GM19035 (cell line): ENCODE results near the gene CCDC88B.
"Not testable (repeated sequence)": the region's sequence is repeated elsewhere in the genome, so short reads cannot be mapped to it uniquely, and the experiment has no call there.

ENCODE experiments used
- ATAC-seq: cut with Tn5 transposase; IDR thresholded peaks from one replicate; pipeline ENCODE4 v1.9.1; 2021; ENCODE audit not compliant: unreplicated experiment

The CCDC88B gene

GRCh38 chr11:64305075-64305690 is 34.8 kb upstream of the CCDC88B start, which contains the start of gene ESRRA:
Gene ESRRA, plus strand, starts transcription at chr11:64305524. Its CDS starts 1,656 bp downstream, at chr11:64307180.
- ATAC-seq = peak; percentile 70

DNA sequence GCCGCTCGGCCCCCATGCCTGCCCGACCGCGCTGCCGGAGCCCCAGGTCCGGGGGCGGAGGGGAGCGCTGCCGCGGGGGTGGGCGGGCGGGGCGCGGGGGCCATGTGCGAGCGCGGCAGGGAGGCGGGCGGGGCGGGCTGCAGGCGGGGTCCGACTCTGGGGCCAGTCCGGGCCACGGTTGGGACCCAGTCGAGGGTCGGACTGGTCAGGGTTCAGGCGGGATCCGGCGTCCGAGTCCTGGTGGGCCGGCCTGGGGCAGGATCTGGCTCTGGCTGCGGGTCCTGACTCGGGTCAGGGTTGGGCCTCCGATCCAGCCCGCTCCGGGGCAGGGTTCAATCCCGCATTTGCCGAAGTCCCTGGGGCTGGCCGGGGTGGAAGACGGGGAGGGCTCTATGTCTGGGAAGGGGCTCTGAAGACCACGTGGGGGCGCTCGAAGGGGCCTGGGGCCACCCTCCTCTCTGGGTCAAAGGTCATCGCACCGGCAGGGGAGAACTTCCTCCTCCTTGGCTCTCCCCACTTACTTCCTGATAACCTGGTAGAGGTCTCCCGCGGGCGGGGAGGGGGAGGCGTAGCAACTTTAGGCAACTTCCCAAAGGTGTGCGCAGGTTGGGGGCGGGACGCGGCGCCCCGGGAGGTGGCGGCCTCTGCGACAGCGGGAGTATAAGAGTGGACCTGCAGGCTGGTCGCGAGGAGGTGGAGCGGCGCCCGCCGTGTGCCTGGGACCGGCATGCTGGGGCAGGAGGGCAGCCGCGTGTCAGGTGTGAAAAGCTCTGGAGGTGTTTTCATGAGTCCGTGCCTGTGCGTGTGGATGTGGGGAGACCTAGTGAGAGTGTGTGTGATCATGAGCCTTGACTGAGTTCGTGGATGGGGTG is 34.1 kb upstream of the CCDC88B start:
- ATAC-seq = peak; percentile 25

DNA sequence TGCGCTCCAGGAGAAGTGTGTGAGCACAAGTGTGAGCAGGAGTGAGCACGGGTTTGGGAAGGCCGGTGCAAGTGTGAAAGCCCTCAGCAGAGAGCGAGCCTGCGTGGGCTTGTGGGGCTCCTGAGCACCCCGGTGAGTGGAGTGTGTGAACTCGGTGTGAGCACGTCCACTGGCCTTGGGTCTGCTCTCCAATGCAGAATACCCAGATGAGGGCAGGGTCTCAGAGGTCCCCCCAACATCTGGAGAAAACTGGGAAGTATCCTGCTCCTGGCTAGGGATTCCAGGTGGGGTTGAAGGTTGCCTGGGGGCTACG is 33.5 kb upstream of the CCDC88B start:
- ATAC-seq = no peak

DNA sequence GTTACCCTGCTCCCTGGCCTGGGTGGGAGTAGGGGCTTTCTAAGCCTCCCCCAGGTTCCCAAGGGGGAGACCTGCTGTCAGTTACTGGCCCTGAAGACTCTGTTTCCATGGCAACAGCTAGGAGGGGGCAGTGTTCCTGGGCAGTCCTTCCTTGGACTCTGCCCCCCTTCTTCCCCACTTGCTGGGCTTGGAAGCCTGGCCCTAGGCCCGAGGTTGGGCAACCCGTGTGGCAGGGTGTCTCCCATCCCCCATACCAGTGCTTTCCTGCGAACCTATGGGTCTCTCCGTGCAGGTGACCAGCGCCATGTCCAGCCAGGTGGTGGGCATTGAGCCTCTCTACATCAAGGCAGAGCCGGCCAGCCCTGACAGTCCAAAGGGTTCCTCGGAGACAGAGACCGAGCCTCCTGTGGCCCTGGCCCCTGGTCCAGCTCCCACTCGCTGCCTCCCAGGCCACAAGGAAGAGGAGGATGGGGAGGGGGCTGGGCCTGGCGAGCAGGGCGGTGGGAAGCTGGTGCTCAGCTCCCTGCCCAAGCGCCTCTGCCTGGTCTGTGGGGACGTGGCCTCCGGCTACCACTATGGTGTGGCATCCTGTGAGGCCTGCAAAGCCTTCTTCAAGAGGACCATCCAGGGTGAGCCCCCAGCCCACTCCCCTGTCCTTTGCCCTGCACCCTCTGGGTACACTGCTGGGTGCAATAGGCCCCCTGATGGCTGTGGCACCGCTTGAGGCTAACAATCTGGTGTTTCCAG is 33.0 kb upstream of the CCDC88B start:
- no peak for ATAC-seq

DNA sequence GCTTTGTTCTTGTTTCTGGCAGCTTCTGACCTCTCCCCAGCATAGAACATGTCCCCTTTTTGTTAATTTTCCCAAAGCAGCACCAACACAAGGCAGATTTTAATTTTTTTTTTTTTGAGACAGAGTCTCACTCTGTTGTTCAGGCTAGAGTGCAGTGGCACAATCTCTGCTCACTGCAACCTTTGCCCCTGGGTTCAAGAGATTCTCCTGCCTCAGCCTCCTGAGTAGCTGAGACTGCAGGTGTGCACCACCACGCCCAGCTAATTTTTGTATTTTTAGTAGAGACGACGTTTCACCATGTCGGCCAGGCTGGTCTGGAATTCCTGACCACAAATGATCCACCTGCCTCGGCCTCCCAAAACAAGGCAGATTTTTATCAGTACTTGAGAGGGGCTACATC is 32.2 kb upstream of the CCDC88B start:
- ATAC-seq = not testable (repeated sequence)

- ATAC-seq = no peak
Measured at GRCh38 chr11:64312947-64313346, 27.1 kb upstream of the CCDC88B start.

- ATAC-seq = no peak
Measured at GRCh38 chr11:64313491-64314145, 26.4 kb upstream of the CCDC88B start.

GRCh38 chr11:64314146-64314804 is 25.7 kb upstream of the CCDC88B start:
- ATAC-seq = no peak

DNA sequence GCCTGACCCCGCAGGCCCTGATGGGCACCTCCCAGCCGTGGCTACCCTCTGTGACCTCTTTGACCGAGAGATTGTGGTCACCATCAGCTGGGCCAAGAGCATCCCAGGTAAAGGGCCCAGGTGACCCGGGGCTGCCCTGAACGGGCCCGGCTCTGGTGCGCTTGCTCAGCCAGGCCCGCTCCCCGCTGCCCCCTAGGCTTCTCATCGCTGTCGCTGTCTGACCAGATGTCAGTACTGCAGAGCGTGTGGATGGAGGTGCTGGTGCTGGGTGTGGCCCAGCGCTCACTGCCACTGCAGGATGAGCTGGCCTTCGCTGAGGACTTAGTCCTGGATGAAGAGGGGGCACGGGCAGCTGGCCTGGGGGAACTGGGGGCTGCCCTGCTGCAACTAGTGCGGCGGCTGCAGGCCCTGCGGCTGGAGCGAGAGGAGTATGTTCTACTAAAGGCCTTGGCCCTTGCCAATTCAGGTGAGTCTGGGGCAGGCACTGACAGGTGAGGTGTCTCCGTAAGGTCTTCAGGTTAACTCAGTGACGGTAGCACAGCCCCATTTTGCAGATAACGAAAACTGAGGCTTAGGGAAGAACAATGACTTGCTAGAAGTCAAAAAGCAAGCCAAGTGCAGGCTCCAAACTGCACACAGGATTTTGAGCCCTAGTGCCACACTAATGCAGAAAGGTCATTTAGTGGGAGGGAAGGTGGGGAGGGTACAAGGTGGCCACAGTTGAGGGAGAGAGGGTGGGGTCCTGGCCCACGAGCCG is 25.0 kb upstream of the CCDC88B start:
- no peak for ATAC-seq

DNA sequence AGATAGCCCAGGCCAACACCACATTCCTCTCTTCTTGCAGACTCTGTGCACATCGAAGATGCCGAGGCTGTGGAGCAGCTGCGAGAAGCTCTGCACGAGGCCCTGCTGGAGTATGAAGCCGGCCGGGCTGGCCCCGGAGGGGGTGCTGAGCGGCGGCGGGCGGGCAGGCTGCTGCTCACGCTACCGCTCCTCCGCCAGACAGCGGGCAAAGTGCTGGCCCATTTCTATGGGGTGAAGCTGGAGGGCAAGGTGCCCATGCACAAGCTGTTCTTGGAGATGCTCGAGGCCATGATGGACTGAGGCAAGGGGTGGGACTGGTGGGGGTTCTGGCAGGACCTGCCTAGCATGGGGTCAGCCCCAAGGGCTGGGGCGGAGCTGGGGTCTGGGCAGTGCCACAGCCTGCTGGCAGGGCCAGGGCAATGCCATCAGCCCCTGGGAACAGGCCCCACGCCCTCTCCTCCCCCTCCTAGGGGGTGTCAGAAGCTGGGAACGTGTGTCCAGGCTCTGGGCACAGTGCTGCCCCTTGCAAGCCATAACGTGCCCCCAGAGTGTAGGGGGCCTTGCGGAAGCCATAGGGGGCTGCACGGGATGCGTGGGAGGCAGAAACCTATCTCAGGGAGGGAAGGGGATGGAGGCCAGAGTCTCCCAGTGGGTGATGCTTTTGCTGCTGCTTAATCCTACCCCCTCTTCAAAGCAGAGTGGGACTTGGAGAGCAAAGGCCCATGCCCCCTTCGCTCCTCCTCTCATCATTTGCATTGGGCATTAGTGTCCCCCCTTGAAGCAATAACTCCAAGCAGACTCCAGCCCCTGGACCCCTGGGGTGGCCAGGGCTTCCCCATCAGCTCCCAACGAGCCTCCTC is 24.1 kb upstream of the CCDC88B start:
- ATAC-seq = not testable (repeated sequence)

DNA sequence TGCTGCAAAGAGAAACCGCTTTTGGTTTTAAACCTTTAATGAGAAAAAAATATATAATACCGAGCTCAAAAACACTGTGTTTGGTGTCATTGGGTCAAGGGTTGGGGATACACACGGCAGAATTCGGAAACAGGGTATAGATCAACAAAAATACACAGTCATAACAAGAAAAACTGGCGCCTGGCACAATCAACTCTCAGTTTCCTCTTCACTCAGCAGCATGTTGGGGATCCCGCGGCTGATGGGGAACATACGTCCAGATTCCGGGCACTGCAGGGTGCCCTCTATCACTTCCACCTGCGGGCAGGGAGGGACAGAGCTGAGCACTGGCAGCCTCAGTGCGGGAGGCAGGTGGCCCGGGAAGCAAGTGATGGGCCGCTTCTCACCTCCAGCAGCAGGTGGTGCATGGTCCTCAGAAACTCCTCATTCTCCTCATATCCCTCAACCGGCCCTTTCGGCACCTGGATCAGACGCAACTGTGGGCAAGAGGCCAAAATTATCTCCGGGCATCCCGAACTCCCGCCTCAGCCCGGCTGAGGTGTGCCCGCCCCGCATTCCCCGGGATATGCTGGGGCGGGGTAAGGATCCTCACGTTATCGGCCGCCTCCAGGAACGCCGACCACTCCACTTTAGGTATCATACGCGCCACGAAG is 23.2 kb upstream of the CCDC88B start:
- ATAC-seq = peak; percentile 4

- ATAC-seq = peak; percentile 66
Measured at GRCh38 chr11:64317325-64317960, 22.6 kb upstream of the CCDC88B start, which contains the start of gene TRMT112. Gene TRMT112, minus strand, starts transcription at chr11:64317559. Its CDS starts 33 bp downstream, at chr11:64317526.

DNA sequence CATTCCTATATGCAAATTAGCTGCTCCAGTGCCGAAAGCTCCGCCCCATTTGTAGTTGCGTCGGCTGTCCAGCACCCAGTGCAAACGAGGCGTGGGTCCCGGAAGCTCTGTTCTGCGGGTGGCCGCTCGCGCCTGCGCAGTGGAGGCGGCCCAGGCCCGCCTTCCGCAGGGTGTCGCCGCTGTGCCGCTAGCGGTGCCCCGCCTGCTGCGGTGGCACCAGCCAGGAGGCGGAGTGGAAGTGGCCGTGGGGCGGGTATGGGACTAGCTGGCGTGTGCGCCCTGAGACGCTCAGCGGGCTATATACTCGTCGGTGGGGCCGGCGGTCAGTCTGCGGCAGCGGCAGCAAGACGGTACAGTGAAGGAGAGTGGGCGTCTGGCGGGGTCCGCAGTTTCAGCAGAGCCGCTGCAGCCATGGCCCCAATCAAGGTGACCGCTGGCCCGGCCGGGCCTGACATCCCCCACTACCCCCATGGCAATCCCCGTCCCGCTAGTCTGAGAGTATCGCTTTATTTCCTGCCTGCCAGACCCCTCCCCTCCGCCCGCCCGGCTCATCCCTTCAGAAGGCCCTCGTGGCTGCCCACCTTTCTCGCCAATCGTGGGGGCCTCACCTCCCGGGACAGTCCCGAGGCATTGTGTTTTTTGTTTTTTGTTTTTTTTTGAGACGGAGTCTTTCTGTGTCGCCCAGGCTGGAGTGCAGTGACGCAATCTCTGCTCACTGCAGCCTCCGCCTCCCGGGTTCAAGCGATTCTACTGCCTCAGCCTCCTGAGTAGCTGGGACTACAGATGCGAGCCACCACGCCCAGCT is 21.8 kb upstream of the CCDC88B start, which contains the start of gene PRDX5:
Gene PRDX5 (plus strand): TSS at position 161 of the 805 bp plus-strand sequence. CDS start 95 bp downstream, at position 256.
- ATAC-seq = peak; percentile 80

DNA sequence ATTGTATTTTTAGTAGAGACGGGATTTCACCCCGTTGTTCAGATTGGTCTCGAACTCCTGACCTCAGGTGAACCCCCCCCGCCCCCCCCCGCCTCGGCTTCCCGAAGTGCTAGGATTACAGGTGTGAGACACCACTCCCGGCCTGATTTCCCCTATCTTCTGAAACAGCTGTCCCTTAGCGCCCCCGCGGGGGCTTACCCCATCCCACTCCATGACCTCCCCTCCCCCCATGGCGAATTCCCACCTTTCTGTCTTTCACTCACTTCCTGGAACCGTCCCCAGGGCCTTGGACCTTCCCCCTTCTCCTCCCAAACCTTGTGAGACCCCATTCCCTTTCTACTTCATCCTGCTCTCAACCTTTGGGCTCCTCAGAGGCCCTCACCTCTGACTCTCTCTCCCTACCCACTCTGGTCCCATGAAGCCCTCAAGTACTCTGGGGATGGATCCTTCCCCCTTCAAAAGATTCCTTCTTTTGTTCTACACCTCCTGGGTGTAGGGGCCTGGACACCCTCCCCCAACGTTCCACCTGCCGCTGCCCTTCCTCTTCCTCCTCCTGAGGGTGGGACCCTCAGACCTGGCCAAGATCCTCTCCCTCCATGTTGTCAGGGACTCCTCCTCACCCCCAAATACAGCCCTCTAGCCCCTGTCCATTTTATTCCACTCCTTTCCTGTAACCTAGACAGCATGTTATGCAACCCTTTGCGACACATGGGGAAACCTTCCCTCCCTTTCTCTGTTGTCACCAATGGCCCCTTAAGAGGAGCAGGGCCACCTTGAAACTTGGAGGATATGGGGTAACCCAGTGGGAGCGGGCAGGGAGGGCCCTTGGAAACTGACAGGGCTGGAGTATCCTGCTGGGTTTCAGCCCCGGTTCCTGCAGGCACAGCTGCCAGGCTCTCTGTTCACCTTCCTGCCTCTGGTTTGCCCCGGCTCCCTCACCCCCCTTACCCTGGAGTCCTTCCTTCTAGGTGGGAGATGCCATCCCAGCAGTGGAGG is 20.9 kb upstream of the CCDC88B start:
- ATAC-seq = no peak

DNA sequence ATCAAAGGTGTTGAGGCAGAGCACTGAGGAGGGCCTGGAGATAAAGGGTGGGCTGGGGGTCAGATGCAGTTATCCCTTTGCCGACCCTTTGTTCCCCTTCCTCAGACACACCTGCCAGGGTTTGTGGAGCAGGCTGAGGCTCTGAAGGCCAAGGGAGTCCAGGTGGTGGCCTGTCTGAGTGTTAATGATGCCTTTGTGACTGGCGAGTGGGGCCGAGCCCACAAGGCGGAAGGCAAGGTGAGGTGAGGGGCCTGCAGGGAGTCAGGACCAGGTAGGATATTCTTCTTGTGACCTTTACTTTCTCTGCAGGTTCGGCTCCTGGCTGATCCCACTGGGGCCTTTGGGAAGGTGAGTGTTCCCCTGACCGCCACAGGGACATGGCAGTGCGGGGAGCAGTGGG is 19.4 kb upstream of the CCDC88B start:
- ATAC-seq = no peak

- no peak for ATAC-seq
Measured at GRCh38 chr11:64321026-64321425, 19.0 kb upstream of the CCDC88B start.
